GM18951 (cell line): ENCODE results near the gene NCL.

Experiments
- POLR2A ChIP-seq: IDR thresholded peaks from 4 replicates; pipeline ENCODE4 v1.6.1; 2011; ENCODE audit warnings: mild to moderate bottlenecking; ENCODE audit not compliant: insufficient read length, insufficient read depth; ENCODE audit errors: extremely low read depth
- in situ Hi-C: fragments of 300-500 bp; cut with MboI; formaldehyde crosslinking; loops from one replicate; pipeline ENCODE4 v1.12.0; 2022; ENCODE audit warnings: low sequenced_read_pairs, mixed read lengths, inconsistent platforms; ENCODE audit not compliant: unreplicated experiment

NCL gene

GRCh38 chr2:231413921-231414476 is 50.3 kb downstream of the NCL start:
- in situ Hi-C loops, result no loop called here

DNA sequence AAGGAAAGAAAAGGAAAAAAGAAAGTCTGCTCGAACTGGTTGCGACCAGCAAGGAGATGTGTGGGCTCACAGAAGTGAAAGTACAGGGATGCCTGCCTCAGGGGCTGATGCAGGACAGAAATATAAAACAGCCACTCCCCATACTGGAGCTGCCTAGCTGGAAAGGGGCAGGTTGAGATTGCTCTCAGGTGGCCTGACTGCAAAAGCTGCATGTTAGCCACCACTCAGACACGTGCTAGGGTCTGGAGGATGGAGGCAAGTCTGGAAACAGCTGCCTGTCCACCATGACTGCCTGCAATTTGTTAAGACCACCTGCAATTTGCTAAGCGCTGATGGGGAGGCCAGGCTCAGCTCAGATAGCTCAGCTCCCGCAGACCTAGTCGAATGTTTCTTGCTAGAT is 50.8 kb downstream of the NCL start:
- no peak for TF ChIP-seq POLR2A
- in situ Hi-C loops, result no loop called here

More at GRCh38 chr2:231413921-231414476, 50.3 kb downstream of the NCL start:
- no peak for TF ChIP-seq POLR2A

DNA sequence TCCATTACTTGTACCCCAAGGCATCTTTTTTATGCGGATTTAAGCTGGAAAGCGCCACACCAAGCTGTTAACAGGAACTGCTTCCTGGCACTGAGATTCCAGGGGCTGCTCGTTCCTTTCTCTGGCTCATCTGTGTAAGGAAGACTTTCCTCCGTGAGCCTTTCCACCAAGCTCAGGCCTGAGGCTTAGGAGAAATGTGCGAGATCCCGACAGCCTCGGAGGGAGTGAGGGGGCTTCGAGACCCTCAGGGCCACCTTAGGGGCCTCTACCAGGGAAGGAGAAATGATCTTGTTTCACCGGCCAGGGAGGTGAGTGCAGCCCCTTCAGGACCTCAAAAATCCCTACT is 51.7 kb downstream of the NCL start:
- in situ Hi-C loops, result no loop called here

DNA sequence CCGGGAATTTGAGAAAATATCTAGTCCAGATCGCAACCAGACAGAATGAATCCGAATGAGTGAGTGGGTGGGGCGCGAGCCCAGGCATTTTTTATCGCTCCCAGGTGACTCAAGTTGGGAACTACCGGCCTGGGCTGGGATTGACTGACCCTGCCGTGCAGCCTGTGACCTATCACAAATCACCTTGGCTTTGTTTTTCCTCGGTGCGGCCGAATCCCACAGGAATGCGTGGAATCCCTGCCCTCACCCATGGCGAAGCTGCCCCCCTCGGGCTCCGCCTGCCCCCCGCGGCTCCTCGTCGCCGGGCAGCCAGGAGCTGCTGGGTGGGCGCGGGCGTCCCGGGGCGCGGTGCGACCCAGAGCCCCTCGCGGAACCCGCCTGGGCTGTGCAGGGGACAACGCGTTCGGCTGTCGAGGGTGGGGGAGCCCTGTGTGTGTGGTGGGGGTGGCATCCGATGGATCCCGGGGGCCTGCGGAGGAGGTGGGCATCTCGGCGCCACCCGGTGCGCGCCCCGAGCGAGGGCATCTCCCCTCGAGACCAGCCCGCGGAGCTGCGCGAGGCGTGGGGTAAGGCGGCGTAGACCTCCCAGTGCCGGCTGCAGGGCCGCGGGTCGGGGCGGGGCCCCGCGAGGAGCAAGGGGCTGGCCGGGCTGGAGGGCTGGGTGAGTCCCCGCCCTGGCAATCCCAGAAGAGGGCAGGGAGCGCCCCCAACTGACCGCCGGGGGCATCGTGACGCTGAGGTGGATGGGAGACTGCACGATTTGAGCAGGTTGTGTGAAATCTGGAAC is 52.3 kb downstream of the NCL start:
- in situ Hi-C loops, result no loop called here
- peak; percentile 49 for TF ChIP-seq POLR2A

More for the DNA sequence above, 51.7 kb downstream of the NCL start:
- TF ChIP-seq POLR2A, result no peak

GRCh38 chr2:231411237-231411636 is 53.0 kb downstream of the NCL start:
- in situ Hi-C loops, result no loop called here
- TF ChIP-seq POLR2A, result no peak

- TF ChIP-seq POLR2A, result no peak
These were observed 53.8 kb downstream of the NCL start for GRCh38 chr2:231410293-231411004.

GRCh38 chr2:231409776-231410175 is 54.5 kb downstream of the NCL start:
- no peak for TF ChIP-seq POLR2A
- in situ Hi-C loops, result loop anchor here (10.0 kb wide), 1 partner anchor 185 kb away; no protein-coding TSS in a partner anchor

More at GRCh38 chr2:231410293-231411004, 53.8 kb downstream of the NCL start:
- in situ Hi-C loops, result no loop called here

DNA sequence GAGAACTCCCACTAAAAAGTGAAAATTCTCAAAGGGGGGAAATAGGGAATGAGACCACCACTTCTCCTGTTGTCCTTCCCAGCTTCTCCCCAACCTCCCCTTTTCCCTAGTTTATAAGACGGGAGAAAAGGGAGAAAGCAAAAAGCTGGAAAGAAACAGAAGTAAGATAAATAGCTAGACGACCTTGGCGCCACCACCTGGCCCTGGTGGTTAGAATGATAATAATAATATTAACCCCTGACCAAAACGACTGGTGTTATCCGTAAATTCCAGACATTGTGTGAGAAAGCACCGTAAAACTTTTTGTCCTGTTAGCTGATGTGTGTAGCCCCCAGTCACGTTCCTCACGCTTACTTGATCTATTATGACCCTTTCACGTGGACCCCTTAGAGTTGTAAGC is 56.0 kb downstream of the NCL start:
- in situ Hi-C loops, result loop anchor here (10.0 kb wide), 1 partner anchor 184 kb away; no protein-coding TSS in a partner anchor

DNA sequence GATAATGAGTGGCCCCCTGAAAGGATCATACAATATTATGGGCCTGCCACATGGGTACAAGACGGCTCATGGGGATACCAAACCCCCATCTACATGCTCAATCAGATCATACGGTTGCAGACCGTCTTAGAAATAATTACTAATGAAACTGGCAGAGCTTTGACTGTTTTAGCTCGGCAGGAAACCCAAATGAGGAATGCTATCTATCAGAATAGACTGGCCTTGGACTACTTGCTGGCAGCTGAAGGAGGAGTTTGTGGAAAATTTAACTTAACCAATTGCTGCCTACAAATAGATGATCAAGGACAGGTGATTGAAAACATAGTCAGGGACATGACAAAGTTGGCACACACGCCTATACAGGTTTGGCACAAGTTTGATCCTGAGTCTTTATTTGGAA is 56.6 kb downstream of the NCL start:
- in situ Hi-C loops, result loop anchor here (10.0 kb wide), 1 partner anchor 183 kb away; no protein-coding TSS in a partner anchor

DNA sequence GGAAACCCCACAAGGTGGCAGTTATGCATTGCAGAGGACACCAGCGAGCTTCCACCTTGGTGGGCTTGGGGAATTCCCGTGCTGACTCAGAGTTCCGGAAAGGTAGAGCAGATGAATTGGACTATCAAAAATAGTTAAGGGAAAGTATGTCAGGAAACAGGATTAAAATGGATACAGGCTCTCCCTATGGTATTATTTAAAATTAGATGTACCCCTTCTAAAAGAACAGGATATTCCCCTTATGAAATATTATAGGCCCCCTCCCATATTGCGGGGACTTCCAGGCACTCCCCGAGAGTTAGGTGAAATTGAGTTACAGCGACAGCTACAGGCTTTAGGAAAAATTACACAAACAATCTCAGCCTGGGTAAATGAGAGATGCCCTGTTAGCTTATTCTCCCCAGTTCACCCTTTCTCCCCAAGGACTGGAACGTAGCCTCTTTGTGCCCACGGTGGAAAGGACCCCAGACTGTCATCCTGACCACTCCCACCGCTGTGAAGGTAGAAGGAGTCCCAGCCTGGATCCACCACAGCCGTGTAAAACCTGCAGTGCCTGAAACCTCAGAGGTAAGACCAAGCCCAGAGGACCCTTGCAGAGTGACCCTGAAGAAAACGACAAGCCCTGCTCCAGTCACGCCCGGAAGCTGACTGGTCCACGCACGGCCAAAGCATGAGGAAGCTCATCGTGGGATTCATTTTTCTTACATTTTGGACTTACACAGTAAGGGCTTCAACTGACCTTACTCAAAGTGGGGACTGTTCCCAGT is 58.5 kb downstream of the NCL start:
- in situ Hi-C loops, result loop anchor here (10.0 kb wide), 1 partner anchor 181 kb away; no protein-coding TSS in a partner anchor

- in situ Hi-C loops, result loop anchor here (5.0 to 10.0 kb wide), 2 partner anchors 179 to 297 kb away; no protein-coding TSS in a partner anchor
These were observed 60.1 kb downstream of the NCL start for GRCh38 chr2:231404183-231404578.
